ENCODE data around the gene CHAF1B. TPM values are rescaled to one million over a fixed set of nuclear protein-coding genes. Genes with fewer than 3 reads are reported as not detected.
"Not testable (repeated sequence)": the region's sequence is repeated elsewhere in the genome, so short reads cannot be mapped to it uniquely, and the experiment has no call there.

The CHAF1B gene
- total RNA-seq, 2 experiments from 2014 or later = 4.5 to 4.8 TPM

- Mint-ChIP-seq H3K27me3 (no peaks in the 10 kb centered on the region), H3K4me1 (ENCODE audit: low read depth) (no peaks in the 10 kb centered on the region), H3K27ac (peak overlapping the region; percentile 10), H3K9me3 (no peaks in the 10 kb centered on the region), H3K4me3 (peak overlapping the region; percentile 91), H3K36me3 (ENCODE audit: low read depth) (peaks cover 3% of the 10 kb centered on the region)
- H3K27ac ChIP-seq (ENCODE audit: low read depth in 1 of 2, low read length in 2 of 2) = no peak overlapping the region
- POLR2A ChIA-PET = interaction anchor here (0.6 to 2.0 kb wide), 3 partner anchors 66 to 299 kb away, joined by 3 to 7 read pairs (median 4); partner anchors contain the start of gene MORC3
- peak overlapping the region; percentile 65 for H3K4me3 ChIP-seq (ENCODE audit: low read length)
- DNase-seq (peak in 2 of 14 experiments; percentile 5 to 21), ATAC-seq (ENCODE audit: poor library complexity) (no peak)
- H3K27me3 ChIP-seq (ENCODE audit: control insufficient read depth in 1 of 2, insufficient read depth in 2 of 2, low read length in 2 of 2) = no peaks in the 10 kb centered on the region
- intact Hi-C loops (cut with DNase I, micrococcal nuclease) = loop anchor here in 1 of 2 experiments (5.0 kb wide), 2 partner anchors 229 to 329 kb away; partner anchors contain the start of gene DOP1B
- H3K9me3 ChIP-seq (ENCODE audit: control insufficient read depth in 1 of 2, insufficient read depth in 1 of 2, low read length in 2 of 2) = no peaks in the 10 kb centered on the region
- H3K4me1 ChIP-seq (ENCODE audit: insufficient read depth, low read length) = peaks cover 13% of the 10 kb centered on the region
- H3K36me3 ChIP-seq (ENCODE audit: insufficient read depth, low read length) = no peaks in the 10 kb centered on the region
- CTCF ChIA-PET = no interaction called here
- no peak for TF ChIP-seq CTCF (IDR thresholded peaks at IDR 0.05)
Measured at GRCh38 chr21:36386031-36386642, 945 bp downstream of the CHAF1B start.

GRCh38 chr21:36388096-36388495, 2.9 kb downstream of the CHAF1B start:
- Histone ChIP-seq H3K4me1 (ENCODE audit: insufficient read depth, low read length) (peaks cover 13% of the 10 kb centered on the region), H3K27ac (ENCODE audit: low read depth in 1 of 2, low read length in 2 of 2) (no peak overlapping the region), H3K4me3 (ENCODE audit: low read length) (no peak overlapping the region), H3K27me3 (ENCODE audit: control insufficient read depth in 1 of 2, insufficient read depth in 2 of 2, low read length in 2 of 2) (no peaks in the 10 kb centered on the region), H3K36me3 (ENCODE audit: insufficient read depth, low read length) (no peaks in the 10 kb centered on the region), H3K9me3 (ENCODE audit: control insufficient read depth in 1 of 2, insufficient read depth in 1 of 2, low read length in 2 of 2) (peaks cover 0 to 7% of the 10 kb centered on the region in 2 experiments)
- POLR2A ChIA-PET = no interaction called here
- Mint-ChIP-seq H3K27ac (no peak overlapping the region), H3K27me3 (no peaks in the 10 kb centered on the region), H3K36me3 (ENCODE audit: low read depth) (peaks cover 16% of the 10 kb centered on the region), H3K9me3 (peaks cover 2% of the 10 kb centered on the region), H3K4me1 (ENCODE audit: low read depth) (no peaks in the 10 kb centered on the region), H3K4me3 (no peak overlapping the region)
- no peak for DNase-seq
- CTCF ChIA-PET = no interaction called here
- no peak for TF ChIP-seq CTCF (IDR thresholded peaks at IDR 0.05)
- intact Hi-C loops (cut with DNase I, micrococcal nuclease) = loop anchor here in 1 of 2 experiments (5.0 kb wide), 2 partner anchors 231 to 331 kb away; partner anchors contain the start of gene DOP1B
- ATAC-seq (ENCODE audit: poor library complexity) = no peak

GRCh38 chr21:36388835-36389234, 3.6 kb downstream of the CHAF1B start:
- no peaks in the 10 kb centered on the region for H3K27me3 ChIP-seq (ENCODE audit: control insufficient read depth in 1 of 2, insufficient read depth in 2 of 2, low read length in 2 of 2)
- DNase-seq = no peak
- H3K9me3 ChIP-seq (ENCODE audit: control insufficient read depth in 1 of 2, insufficient read depth in 1 of 2, low read length in 2 of 2) = peaks cover 0 to 10% of the 10 kb centered on the region in 2 experiments
- H3K4me1 ChIP-seq (ENCODE audit: insufficient read depth, low read length) = peaks cover 13% of the 10 kb centered on the region
- H3K36me3 ChIP-seq (ENCODE audit: insufficient read depth, low read length) = no peaks in the 10 kb centered on the region
- TF ChIP-seq CTCF (IDR thresholded peaks at IDR 0.05) = no peak
- peaks cover 16% of the 10 kb centered on the region for H3K36me3 Mint-ChIP-seq (ENCODE audit: low read depth)
- peak overlapping the region; percentile 7 for H3K4me3 Mint-ChIP-seq
- CTCF ChIA-PET = no interaction called here
- ATAC-seq (ENCODE audit: poor library complexity) = no peak
- intact Hi-C loops (cut with DNase I, micrococcal nuclease) = loop anchor here in 1 of 2 experiments (5.0 kb wide), 2 partner anchors 232 to 332 kb away; partner anchors contain the start of gene DOP1B
- no peak overlapping the region for H3K27ac Mint-ChIP-seq
- no peak overlapping the region for H3K27ac ChIP-seq (ENCODE audit: low read depth in 1 of 2, low read length in 2 of 2)
- H3K4me1 Mint-ChIP-seq (ENCODE audit: low read depth) = no peaks in the 10 kb centered on the region
- POLR2A ChIA-PET = interaction anchor here (1.0 kb wide), 1 partner anchor 22 kb away, joined by 3 read pairs; no protein-coding TSS in a partner anchor
- H3K27me3 Mint-ChIP-seq = no peaks in the 10 kb centered on the region
- no peak overlapping the region for H3K4me3 ChIP-seq (ENCODE audit: low read length)
- peaks cover 2% of the 10 kb centered on the region for H3K9me3 Mint-ChIP-seq

- H3K4me1 Mint-ChIP-seq (ENCODE audit: low read depth); H3K27ac ChIP-seq (ENCODE audit: low read depth in 1 of 2, low read length in 2 of 2); H3K27ac Mint-ChIP-seq; H3K4me3 Mint-ChIP-seq; DNase-seq; CTCF ChIA-PET; H3K36me3 ChIP-seq (ENCODE audit: insufficient read depth, low read length); intact Hi-C loops (cut with DNase I, micrococcal nuclease); ATAC-seq (ENCODE audit: poor library complexity); H3K9me3 Mint-ChIP-seq; H3K27me3 ChIP-seq (ENCODE audit: control insufficient read depth in 1 of 2, insufficient read depth in 2 of 2, low read length in 2 of 2); H3K27me3 Mint-ChIP-seq; H3K4me1 ChIP-seq (ENCODE audit: insufficient read depth, low read length); H3K4me3 ChIP-seq (ENCODE audit: low read length): not testable (repeated sequence)
- POLR2A ChIA-PET = interaction anchor here (1.5 kb wide), 1 partner anchor 13 kb away, joined by 4 read pairs; no protein-coding TSS in a partner anchor
- peaks cover 32% of the 10 kb centered on the region for H3K36me3 Mint-ChIP-seq (ENCODE audit: low read depth)
- peaks cover 0 to 11% of the 10 kb centered on the region in 2 experiments for H3K9me3 ChIP-seq (ENCODE audit: control insufficient read depth in 1 of 2, insufficient read depth in 1 of 2, low read length in 2 of 2)
Measured at GRCh38 chr21:36391649-36392048, 6.5 kb downstream of the CHAF1B start.

All from CD4-positive, alpha-beta T cell (primary cell).